GM23338 (cell line): ENCODE data around the gene SLC35F1. TPM values are rescaled to one million over a fixed set of nuclear protein-coding genes. Genes with fewer than 3 reads are reported as not detected.

Source experiments
- ATAC-seq: fragments of 200-7000 bp; cut with Tn5 transposase; 3 replicates; pipeline ENCODE4 v1.9.1; 2020
- DNase-seq: peaks from one replicate; pipeline ENCODE4 v3.0.0-alpha.2; 2015; ENCODE audit warnings: low spot score
- H2AFZ ChIP-seq: fragments of 200-600 bp; sonication (generic); 2 replicates; pipeline ENCODE4 v1.8.0; 2016; ENCODE audit warnings: antibody characterized with exemption, mild to moderate bottlenecking, moderate library complexity
- H3F3A ChIP-seq: fragments of 200-600 bp; sonication (generic); replicated peaks from 2 replicates; pipeline ENCODE4 v1.8.0; 2017; ENCODE audit warnings: antibody characterized with exemption, mixed run types, low read depth
- H3K27ac ChIP-seq: fragments of 200-600 bp; sonication (generic); 2 replicates; pipeline ENCODE4 v1.6.1; 2016; ENCODE audit warnings: low read depth
- H3K27me3 ChIP-seq: fragments of 200-600 bp; sonication (generic); 2 replicates; pipeline ENCODE4 v1.8.0; 2016; ENCODE audit warnings: mild to moderate bottlenecking, mixed run types, moderate library complexity; ENCODE audit not compliant: insufficient read depth
- H3K36me3 ChIP-seq: fragments of 200-600 bp; sonication (generic); 2 replicates; pipeline ENCODE4 v1.8.0; 2016; ENCODE audit warnings: mild to moderate bottlenecking; ENCODE audit not compliant: insufficient read depth
- H3K4me1 ChIP-seq: fragments of 200-600 bp; sonication (generic); 2 replicates; pipeline ENCODE4 v1.8.0; 2016; ENCODE audit warnings: mild to moderate bottlenecking, moderate library complexity; ENCODE audit not compliant: insufficient read depth
- H3K4me2 ChIP-seq: fragments of 200-600 bp; sonication (generic); 2 replicates; pipeline ENCODE4 v1.7.1; 2017; ENCODE audit warnings: mixed run types
- H3K4me3 ChIP-seq: fragments of 200-600 bp; sonication (generic); 2 replicates; pipeline ENCODE4 v1.6.1; 2016; ENCODE audit warnings: mixed run types
- H3K79me2 ChIP-seq: fragments of 200-600 bp; sonication (generic); replicated peaks from 2 replicates; pipeline ENCODE4 v1.8.0; 2017; ENCODE audit warnings: mild to moderate bottlenecking; ENCODE audit not compliant: insufficient read depth
- H3K9me2 ChIP-seq: fragments of 200-600 bp; sonication (generic); 2 replicates; pipeline ENCODE4 v1.8.0; 2017; ENCODE audit not compliant: insufficient read depth
- H4K20me1 ChIP-seq: fragments of 200-600 bp; sonication (generic); replicated peaks from 2 replicates; pipeline ENCODE4 v1.8.0; 2017; ENCODE audit warnings: mild to moderate bottlenecking; ENCODE audit not compliant: insufficient read depth
- H3K27ac Mint-ChIP-seq: 2 replicates; pipeline ENCODE4 v1.8.0; 2020; ENCODE audit warnings: inconsistent platforms, mild to moderate bottlenecking, moderate library complexity, mixed read lengths
- H3K27me3 Mint-ChIP-seq: 3 replicates; pipeline ENCODE4 v1.8.0; 2022; ENCODE audit warnings: low read depth, mild to moderate bottlenecking, moderate library complexity, mixed read lengths, inconsistent platforms; ENCODE audit not compliant: insufficient read depth, poor library complexity
- H3K36me3 Mint-ChIP-seq: 3 replicates; pipeline ENCODE4 v1.8.0; 2021; ENCODE audit warnings: low read depth, mild to moderate bottlenecking, inconsistent platforms, moderate library complexity, mixed read lengths
- H3K4me1 Mint-ChIP-seq: 3 replicates; pipeline ENCODE4 v1.8.0; 2020; ENCODE audit warnings: mild to moderate bottlenecking, inconsistent platforms, mixed read lengths
- H3K4me3 Mint-ChIP-seq: 3 replicates; pipeline ENCODE4 v1.8.0; 2021; ENCODE audit warnings: moderate library complexity, mild to moderate bottlenecking, inconsistent platforms, mixed read lengths
- H3K9me3 Mint-ChIP-seq: 3 replicates; pipeline ENCODE4 v1.8.0; 2020; ENCODE audit warnings: moderate library complexity, mild to moderate bottlenecking, inconsistent platforms, mixed read lengths
- CREB1 ChIP-seq: fragments of 250-450 bp; sonication (Bioruptor Pico); IDR thresholded peaks from 2 replicates; pipeline ENCODE4 v1.5.0; 2020; ENCODE audit warnings: low read depth, mild to moderate bottlenecking, moderate library complexity
- CTCF ChIP-seq, 2 experiments: fragments of 200-600 bp in 1 of 2; sonication (generic) in 1 of 2; conservative IDR thresholded peaks; 2 replicates each; pipeline versions ENCODE4 v1.5.1 to v1.6.1; 2016 to 2017; ENCODE audit warnings: antibody characterized with exemption in 2 of 2, low read depth in 2 of 2, mild to moderate bottlenecking in 2 of 2, moderate library complexity in 1 of 2
- EZH2phosphoT487 ChIP-seq: fragments of 200-600 bp; sonication (generic); IDR thresholded peaks from one replicate; pipeline ENCODE4 v1.8.1; 2018; ENCODE audit warnings: antibody characterized with exemption; ENCODE audit not compliant: unreplicated experiment
- JUNB ChIP-seq: IDR thresholded peaks from one replicate; pipeline ENCODE4 v1.6.1; 2016; ENCODE audit warnings: antibody characterized with exemption; ENCODE audit not compliant: unreplicated experiment
- NANOG ChIP-seq: IDR thresholded peaks from 2 replicates; pipeline ENCODE4 v1.6.1; 2016; ENCODE audit warnings: antibody characterized with exemption, borderline replicate concordance
- POLR2AphosphoS5 ChIP-seq: IDR thresholded peaks from 2 replicates; pipeline ENCODE4 v1.6.1; 2016; ENCODE audit warnings: antibody characterized with exemption, low read depth
- STAT1 ChIP-seq: IDR thresholded peaks from one replicate; pipeline ENCODE4 v1.6.1; 2016; ENCODE audit warnings: antibody characterized with exemption; ENCODE audit not compliant: unreplicated experiment
- ZNF114 ChIP-seq: fragments of 250-450 bp; sonication (Bioruptor Pico); IDR thresholded peaks from 2 replicates; pipeline ENCODE4 v1.5.0; 2020; ENCODE audit warnings: mild to moderate bottlenecking, moderate library complexity
- ZNF331 ChIP-seq: fragments of 250-450 bp; sonication (Bioruptor Pico); IDR thresholded peaks from 2 replicates; pipeline ENCODE4 v1.5.0; 2020; ENCODE audit warnings: low read depth, mild to moderate bottlenecking, moderate library complexity
- polyA plus RNA-seq: library from polyadenylated mRNA; unstranded; fragments of >200 nt; fragmentation: Nextera tagmentation; extraction: Ambion mirVana; gene quantifications from 2 replicates; pipeline ENCODE4 v1.2.1, GENCODE V29; 2016
- total RNA-seq: library from RNA; depleted of rRNA; stranded (reverse); fragments of >200 nt; shearing (Covaris generic); gene quantifications from 2 replicates; pipeline ENCODE4 v1.2.3, GENCODE V29; 2014
- TF ChIP-seq, protein P1 (sequence below): IDR thresholded peaks from 2 replicates; pipeline ENCODE4 v1.6.1; 2016; ENCODE audit warnings: antibody characterized with exemption
- TF ChIP-seq, protein P2 (sequence below): fragments of 250-450 bp; sonication (Bioruptor Pico); IDR thresholded peaks from 2 replicates; pipeline ENCODE4 v1.5.0; 2020; ENCODE audit warnings: mild to moderate bottlenecking, moderate library complexity
- TF ChIP-seq, protein P3 (sequence below): IDR thresholded peaks from one replicate; pipeline ENCODE4 v1.6.1; 2018; ENCODE audit warnings: antibody characterized with exemption; ENCODE audit not compliant: unreplicated experiment

The SLC35F1 gene
- total and polyA plus RNA-seq, 2 experiments from 2014 or later, result 3.0 to 10.3 TPM

DNA sequence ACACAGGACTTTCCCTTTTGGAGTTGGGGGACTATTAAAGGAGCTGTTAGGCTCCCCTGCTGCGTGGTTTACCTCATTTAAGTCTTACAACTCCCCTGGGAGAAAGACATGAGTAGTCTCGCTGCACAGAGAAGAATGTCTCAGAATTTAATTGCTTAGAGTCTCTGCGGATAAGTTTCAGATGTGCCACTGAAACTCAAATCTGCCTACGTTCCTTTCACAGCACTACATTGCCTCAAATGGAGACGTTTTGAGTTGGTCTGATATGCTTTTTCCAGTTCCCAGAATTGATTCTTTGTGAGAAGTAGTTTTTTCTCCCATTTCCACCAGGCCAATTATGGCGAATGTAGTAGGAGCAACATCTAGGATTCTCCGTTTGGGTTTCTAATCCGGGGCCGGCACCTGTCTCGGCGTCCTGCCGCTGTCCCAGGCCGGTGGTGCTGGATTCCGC lies 532 bp upstream of the SLC35F1 start:
- peaks cover 15% of the 10 kb centered on the region for H3K4me1 Mint-ChIP-seq
- H3K27ac Mint-ChIP-seq, result no peak overlapping the region
- TF ChIP-seq EZH2phosphoT487 (no peak), CTCF (conservative IDR thresholded peaks at IDR 0.05; ENCODE audit: low read depth in 2 of 2) (no peak), CREB1 (no peak), POLR2AphosphoS5 (no peak), JUNB (no peak), STAT1 (no peak), NANOG (no peak), ZNF331 (no peak), ZNF114 (CRISPR knock-in tag) (no peak)
- TF ChIP-seq, protein P1, sequence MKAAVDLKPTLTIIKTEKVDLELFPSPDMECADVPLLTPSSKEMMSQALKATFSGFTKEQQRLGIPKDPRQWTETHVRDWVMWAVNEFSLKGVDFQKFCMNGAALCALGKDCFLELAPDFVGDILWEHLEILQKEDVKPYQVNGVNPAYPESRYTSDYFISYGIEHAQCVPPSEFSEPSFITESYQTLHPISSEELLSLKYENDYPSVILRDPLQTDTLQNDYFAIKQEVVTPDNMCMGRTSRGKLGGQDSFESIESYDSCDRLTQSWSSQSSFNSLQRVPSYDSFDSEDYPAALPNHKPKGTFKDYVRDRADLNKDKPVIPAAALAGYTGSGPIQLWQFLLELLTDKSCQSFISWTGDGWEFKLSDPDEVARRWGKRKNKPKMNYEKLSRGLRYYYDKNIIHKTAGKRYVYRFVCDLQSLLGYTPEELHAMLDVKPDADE, result no peak
- TF ChIP-seq, protein P2, sequence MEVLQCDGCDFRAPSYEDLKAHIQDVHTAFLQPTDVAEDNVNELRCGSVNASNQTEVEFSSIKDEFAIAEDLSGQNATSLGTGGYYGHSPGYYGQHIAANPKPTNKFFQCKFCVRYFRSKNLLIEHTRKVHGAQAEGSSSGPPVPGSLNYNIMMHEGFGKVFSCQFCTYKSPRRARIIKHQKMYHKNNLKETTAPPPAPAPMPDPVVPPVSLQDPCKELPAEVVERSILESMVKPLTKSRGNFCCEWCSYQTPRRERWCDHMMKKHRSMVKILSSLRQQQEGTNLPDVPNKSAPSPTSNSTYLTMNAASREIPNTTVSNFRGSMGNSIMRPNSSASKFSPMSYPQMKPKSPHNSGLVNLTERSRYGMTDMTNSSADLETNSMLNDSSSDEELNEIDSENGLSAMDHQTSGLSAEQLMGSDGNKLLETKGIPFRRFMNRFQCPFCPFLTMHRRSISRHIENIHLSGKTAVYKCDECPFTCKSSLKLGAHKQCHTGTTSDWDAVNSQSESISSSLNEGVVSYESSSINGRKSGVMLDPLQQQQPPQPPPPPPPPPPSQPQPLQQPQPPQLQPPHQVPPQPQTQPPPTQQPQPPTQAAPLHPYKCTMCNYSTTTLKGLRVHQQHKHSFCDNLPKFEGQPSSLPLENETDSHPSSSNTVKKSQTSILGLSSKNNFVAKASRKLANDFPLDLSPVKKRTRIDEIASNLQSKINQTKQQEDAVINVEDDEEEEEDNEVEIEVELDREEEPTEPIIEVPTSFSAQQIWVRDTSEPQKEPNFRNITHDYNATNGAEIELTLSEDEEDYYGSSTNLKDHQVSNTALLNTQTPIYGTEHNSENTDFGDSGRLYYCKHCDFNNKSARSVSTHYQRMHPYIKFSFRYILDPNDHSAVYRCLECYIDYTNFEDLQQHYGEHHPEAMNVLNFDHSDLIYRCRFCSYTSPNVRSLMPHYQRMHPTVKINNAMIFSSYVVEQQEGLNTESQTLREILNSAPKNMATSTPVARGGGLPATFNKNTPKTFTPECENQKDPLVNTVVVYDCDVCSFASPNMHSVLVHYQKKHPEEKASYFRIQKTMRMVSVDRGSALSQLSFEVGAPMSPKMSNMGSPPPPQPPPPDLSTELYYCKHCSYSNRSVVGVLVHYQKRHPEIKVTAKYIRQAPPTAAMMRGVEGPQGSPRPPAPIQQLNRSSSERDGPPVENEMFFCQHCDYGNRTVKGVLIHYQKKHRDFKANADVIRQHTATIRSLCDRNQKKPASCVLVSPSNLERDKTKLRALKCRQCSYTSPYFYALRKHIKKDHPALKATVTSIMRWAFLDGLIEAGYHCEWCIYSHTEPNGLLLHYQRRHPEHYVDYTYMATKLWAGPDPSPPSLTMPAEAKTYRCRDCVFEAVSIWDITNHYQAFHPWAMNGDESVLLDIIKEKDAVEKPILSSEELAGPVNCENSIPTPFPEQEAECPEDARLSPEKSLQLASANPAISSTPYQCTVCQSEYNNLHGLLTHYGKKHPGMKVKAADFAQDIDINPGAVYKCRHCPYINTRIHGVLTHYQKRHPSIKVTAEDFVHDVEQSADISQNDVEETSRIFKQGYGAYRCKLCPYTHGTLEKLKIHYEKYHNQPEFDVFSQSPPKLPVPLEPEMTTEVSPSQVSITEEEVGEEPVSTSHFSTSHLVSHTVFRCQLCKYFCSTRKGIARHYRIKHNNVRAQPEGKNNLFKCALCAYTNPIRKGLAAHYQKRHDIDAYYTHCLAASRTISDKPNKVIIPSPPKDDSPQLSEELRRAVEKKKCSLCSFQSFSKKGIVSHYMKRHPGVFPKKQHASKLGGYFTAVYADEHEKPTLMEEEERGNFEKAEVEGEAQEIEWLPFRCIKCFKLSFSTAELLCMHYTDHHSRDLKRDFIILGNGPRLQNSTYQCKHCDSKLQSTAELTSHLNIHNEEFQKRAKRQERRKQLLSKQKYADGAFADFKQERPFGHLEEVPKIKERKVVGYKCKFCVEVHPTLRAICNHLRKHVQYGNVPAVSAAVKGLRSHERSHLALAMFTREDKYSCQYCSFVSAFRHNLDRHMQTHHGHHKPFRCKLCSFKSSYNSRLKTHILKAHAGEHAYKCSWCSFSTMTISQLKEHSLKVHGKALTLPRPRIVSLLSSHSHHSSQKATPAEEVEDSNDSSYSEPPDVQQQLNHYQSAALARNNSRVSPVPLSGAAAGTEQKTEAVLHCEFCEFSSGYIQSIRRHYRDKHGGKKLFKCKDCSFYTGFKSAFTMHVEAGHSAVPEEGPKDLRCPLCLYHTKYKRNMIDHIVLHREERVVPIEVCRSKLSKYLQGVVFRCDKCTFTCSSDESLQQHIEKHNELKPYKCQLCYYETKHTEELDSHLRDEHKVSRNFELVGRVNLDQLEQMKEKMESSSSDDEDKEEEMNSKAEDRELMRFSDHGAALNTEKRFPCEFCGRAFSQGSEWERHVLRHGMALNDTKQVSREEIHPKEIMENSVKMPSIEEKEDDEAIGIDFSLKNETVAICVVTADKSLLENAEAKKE (CRISPR knock-in tag), result 0 out of 2 replicates have a peak, but pooled peaks have one; percentile 26
- TF ChIP-seq, protein P3, sequence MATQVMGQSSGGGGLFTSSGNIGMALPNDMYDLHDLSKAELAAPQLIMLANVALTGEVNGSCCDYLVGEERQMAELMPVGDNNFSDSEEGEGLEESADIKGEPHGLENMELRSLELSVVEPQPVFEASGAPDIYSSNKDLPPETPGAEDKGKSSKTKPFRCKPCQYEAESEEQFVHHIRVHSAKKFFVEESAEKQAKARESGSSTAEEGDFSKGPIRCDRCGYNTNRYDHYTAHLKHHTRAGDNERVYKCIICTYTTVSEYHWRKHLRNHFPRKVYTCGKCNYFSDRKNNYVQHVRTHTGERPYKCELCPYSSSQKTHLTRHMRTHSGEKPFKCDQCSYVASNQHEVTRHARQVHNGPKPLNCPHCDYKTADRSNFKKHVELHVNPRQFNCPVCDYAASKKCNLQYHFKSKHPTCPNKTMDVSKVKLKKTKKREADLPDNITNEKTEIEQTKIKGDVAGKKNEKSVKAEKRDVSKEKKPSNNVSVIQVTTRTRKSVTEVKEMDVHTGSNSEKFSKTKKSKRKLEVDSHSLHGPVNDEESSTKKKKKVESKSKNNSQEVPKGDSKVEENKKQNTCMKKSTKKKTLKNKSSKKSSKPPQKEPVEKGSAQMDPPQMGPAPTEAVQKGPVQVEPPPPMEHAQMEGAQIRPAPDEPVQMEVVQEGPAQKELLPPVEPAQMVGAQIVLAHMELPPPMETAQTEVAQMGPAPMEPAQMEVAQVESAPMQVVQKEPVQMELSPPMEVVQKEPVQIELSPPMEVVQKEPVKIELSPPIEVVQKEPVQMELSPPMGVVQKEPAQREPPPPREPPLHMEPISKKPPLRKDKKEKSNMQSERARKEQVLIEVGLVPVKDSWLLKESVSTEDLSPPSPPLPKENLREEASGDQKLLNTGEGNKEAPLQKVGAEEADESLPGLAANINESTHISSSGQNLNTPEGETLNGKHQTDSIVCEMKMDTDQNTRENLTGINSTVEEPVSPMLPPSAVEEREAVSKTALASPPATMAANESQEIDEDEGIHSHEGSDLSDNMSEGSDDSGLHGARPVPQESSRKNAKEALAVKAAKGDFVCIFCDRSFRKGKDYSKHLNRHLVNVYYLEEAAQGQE, result peak; percentile 75
- H3K27me3 Mint-ChIP-seq, result peaks cover 14% of the 10 kb centered on the region
- Histone ChIP-seq H3K9me2 (no peaks in the 10 kb centered on the region), H3K27me3 (peaks cover 45% of the 10 kb centered on the region), H3K4me3 (peak overlapping the region; percentile 80), H3K4me2 (peak overlapping the region; percentile 92), H2AFZ (peak overlapping the region; percentile 93), H3K79me2 (0 out of 2 replicates have a peak, but pooled peaks cover 3% of the 10 kb centered on the region), H3K27ac (no peak overlapping the region), H3K36me3 (no peaks in the 10 kb centered on the region), H3K4me1 (peaks cover 8% of the 10 kb centered on the region), H3F3A (0 out of 2 replicates have a peak, but pooled peaks cover 4% of the 10 kb centered on the region), H4K20me1 (peaks cover 3% of the 10 kb centered on the region)
- H3K9me3 Mint-ChIP-seq, result no peaks in the 10 kb centered on the region
- no peaks in the 10 kb centered on the region; the same call in 2 of the 3 replicates for H3K36me3 Mint-ChIP-seq
- no peak for DNase-seq
- ATAC-seq, result no peak
- peak overlapping the region; percentile 82 for H3K4me3 Mint-ChIP-seq
